Measurements from ENCODE around the gene IL32.

The IL32 gene

DNA sequence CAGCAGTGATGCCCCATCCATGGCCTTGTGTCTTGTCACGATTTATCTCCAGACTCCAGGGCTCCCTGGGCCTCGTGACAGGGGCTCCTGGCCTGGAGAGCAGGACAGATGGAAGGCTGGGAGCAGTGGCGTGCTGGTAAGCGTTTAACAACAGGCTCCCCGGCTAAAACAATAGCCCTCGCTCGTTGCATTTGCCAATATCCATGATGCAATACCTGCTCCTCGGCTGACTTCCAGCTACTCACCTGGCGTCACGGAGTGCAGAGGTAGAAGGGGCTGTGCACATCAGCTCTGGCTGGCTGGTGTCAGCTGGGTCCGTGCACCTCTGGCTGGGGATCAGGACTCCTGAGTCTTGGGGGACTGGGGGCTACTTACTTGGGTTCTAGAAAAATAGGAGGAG, 27.2 kb upstream of the IL32 start:
- Histone ChIP-seq H3K27me3 (ENCODE audit: insufficient read depth, low read length) (peaks cover 10% of the 10 kb centered on the region), H3K9me3 (ENCODE audit: low read length) (no peaks in the 10 kb centered on the region), H3K4me3 (ENCODE audit: low read depth, low read length, poor library complexity, severe bottlenecking) (no peak overlapping the region), H3K9me2 (ENCODE audit: low read depth, low read length) (no peaks in the 10 kb centered on the region), H2AFZ (ENCODE audit: low read length) (no peak overlapping the region), H3K79me2 (ENCODE audit: insufficient read depth, low read length) (no peaks in the 10 kb centered on the region), H4K20me1 (ENCODE audit: insufficient read depth, low read length) (no peaks in the 10 kb centered on the region), H3K36me3 (ENCODE audit: insufficient read depth, low read length) (no peaks in the 10 kb centered on the region), H3K9ac (ENCODE audit: low read length) (no peak overlapping the region), H3F3A (ENCODE audit: insufficient read depth, low read length) (no peaks in the 10 kb centered on the region), H3K27ac (ENCODE audit: low read depth, low read length, poor library complexity, severe bottlenecking) (no peak overlapping the region), H3K4me2 (ENCODE audit: low read length) (no peak overlapping the region), H3K4me1 (ENCODE audit: insufficient read depth, low read length, severe bottlenecking) (no peaks in the 10 kb centered on the region)
- no peak for TF ChIP-seq EZH2 (IDR thresholded peaks at IDR 0.05; ENCODE audit: borderline replicate concordance, low read length)

DNA sequence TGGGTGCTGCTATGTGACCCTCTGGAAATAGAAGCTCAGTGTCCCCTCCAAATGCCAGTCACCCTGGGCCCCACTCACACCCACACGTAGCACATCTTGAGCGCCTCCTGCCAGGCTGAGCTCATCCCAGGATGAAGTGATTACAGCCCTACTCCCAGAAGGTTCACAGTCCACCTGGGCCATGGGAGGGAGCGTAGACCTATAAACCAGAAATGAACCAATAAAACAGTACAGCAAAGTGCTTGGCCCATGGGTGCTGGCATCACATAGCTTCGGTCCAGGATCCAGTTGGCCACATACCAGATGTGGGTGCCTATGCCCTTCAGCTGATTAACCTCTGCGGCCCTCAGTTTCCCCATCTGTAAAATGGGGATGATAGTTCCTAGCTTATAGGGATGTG, 26.5 kb upstream of the IL32 start:
- Histone ChIP-seq H3K4me3 (ENCODE audit: low read depth, low read length, poor library complexity, severe bottlenecking) (no peak overlapping the region), H3K27ac (ENCODE audit: low read depth, low read length, poor library complexity, severe bottlenecking) (no peak overlapping the region), H4K20me1 (ENCODE audit: insufficient read depth, low read length) (no peaks in the 10 kb centered on the region), H3K9me3 (ENCODE audit: low read length) (no peaks in the 10 kb centered on the region), H3K9ac (ENCODE audit: low read length) (no peak overlapping the region), H3K9me2 (ENCODE audit: low read depth, low read length) (no peaks in the 10 kb centered on the region), H2AFZ (ENCODE audit: low read length) (no peak overlapping the region), H3K36me3 (ENCODE audit: insufficient read depth, low read length) (no peaks in the 10 kb centered on the region), H3K4me1 (ENCODE audit: insufficient read depth, low read length, severe bottlenecking) (no peaks in the 10 kb centered on the region), H3F3A (ENCODE audit: insufficient read depth, low read length) (no peaks in the 10 kb centered on the region), H3K79me2 (ENCODE audit: insufficient read depth, low read length) (no peaks in the 10 kb centered on the region), H3K27me3 (ENCODE audit: insufficient read depth, low read length) (peaks cover 10% of the 10 kb centered on the region), H3K4me2 (ENCODE audit: low read length) (no peak overlapping the region)
- TF ChIP-seq EZH2 (IDR thresholded peaks at IDR 0.05; ENCODE audit: borderline replicate concordance, low read length): no peak

DNA sequence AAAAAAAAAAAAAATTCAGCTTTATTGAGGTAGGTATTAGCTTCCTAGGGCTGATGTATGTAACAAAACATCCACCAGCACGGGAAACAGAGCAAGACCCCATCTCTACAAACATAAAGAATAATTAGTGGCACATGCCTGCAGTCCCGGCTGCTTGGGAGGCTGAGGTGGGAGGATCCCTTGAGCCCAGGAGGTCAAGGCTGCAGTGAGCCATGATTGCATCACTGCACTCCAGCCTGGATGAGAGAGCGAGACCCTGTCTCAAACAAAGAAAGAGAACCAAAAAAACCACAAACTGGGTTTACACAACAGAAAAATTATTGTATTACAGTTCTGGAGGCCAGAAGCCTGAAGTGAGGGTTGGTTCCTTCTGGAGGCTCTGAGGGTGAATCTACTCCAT, 23.1 kb upstream of the IL32 start:
- Histone ChIP-seq H3K79me2 (ENCODE audit: insufficient read depth, low read length) (no peaks in the 10 kb centered on the region), H3K9me2 (ENCODE audit: low read depth, low read length) (no peaks in the 10 kb centered on the region), H3K36me3 (ENCODE audit: insufficient read depth, low read length) (no peaks in the 10 kb centered on the region), H3K4me2 (ENCODE audit: low read length) (no peak overlapping the region), H4K20me1 (ENCODE audit: insufficient read depth, low read length) (no peaks in the 10 kb centered on the region), H3K4me3 (ENCODE audit: low read depth, low read length, poor library complexity, severe bottlenecking) (no peak overlapping the region), H3K27me3 (ENCODE audit: insufficient read depth, low read length) (peaks cover 10% of the 10 kb centered on the region), H3F3A (ENCODE audit: insufficient read depth, low read length) (no peaks in the 10 kb centered on the region), H3K27ac (ENCODE audit: low read depth, low read length, poor library complexity, severe bottlenecking) (no peak overlapping the region), H2AFZ (ENCODE audit: low read length) (no peak overlapping the region), H3K9ac (ENCODE audit: low read length) (no peak overlapping the region), H3K9me3 (ENCODE audit: low read length) (no peaks in the 10 kb centered on the region), H3K4me1 (ENCODE audit: insufficient read depth, low read length, severe bottlenecking) (peaks cover 4% of the 10 kb centered on the region)
- no peak for TF ChIP-seq EZH2 (IDR thresholded peaks at IDR 0.05; ENCODE audit: borderline replicate concordance, low read length)
- no peak for TF ChIP-seq CTCF (IDR thresholded peaks at IDR 0.05; ENCODE audit: low read length)

DNA sequence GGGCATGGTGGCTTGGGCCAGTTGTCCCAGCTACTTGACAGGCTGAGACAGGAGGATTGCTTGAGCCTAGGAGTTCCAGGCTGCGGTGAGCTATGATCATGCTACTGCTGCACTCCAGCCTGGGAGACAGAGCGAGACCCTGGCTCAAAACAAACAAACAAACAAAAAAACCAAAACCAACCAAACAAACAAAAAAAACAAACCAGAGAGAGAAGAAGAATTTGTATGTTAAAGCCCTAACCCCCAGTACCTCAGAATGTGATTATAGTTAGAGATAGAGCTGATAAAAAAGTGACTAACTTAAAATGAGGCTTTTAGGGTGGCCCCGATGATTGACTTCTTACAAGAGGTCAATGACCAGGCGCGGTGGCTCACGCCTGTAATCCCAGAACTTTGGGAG, 20.7 kb upstream of the IL32 start:
- H3K36me3 ChIP-seq (ENCODE audit: insufficient read depth, low read length): no peaks in the 10 kb centered on the region
- no peak overlapping the region for H3K9ac ChIP-seq (ENCODE audit: low read length)
- H3K9me3 ChIP-seq (ENCODE audit: low read length): no peaks in the 10 kb centered on the region
- H2AFZ ChIP-seq (ENCODE audit: low read length): no peak overlapping the region
- no peak overlapping the region for H3K4me2 ChIP-seq (ENCODE audit: low read length)
- no peaks in the 10 kb centered on the region for H3K79me2 ChIP-seq (ENCODE audit: insufficient read depth, low read length)
- peaks cover 4% of the 10 kb centered on the region for H3K4me1 ChIP-seq (ENCODE audit: insufficient read depth, low read length, severe bottlenecking)
- H3K9me2 ChIP-seq (ENCODE audit: low read depth, low read length): no peaks in the 10 kb centered on the region
- H3K4me3 ChIP-seq (ENCODE audit: low read depth, low read length, poor library complexity, severe bottlenecking): no peak overlapping the region
- TF ChIP-seq CTCF (IDR thresholded peaks at IDR 0.05; ENCODE audit: low read length) (no peak), EZH2 (IDR thresholded peaks at IDR 0.05; ENCODE audit: borderline replicate concordance, low read length) (no peak)
- no peaks in the 10 kb centered on the region for H4K20me1 ChIP-seq (ENCODE audit: insufficient read depth, low read length)
- no peak overlapping the region for H3K27ac ChIP-seq (ENCODE audit: low read depth, low read length, poor library complexity, severe bottlenecking)
- no peaks in the 10 kb centered on the region for H3F3A ChIP-seq (ENCODE audit: insufficient read depth, low read length)
- H3K27me3 ChIP-seq (ENCODE audit: insufficient read depth, low read length): 0 out of 2 replicates have a peak, but pooled peaks cover 4% of the 10 kb centered on the region
